Aorta (tissue), 5 donors: ENCODE measurements around the gene PLEKHA7. TPM values are rescaled to one million over a fixed set of nuclear protein-coding genes. Genes with fewer than 3 reads are reported as not detected.

Experiments used
- ATAC-seq: fragments of 200-7000 bp; cut with Tn5 transposase; one replicate; pipeline ENCODE4 v1.9.1; 2022; ENCODE audit warnings: moderate library complexity; ENCODE audit not compliant: low FRiP score
- DNase-seq, 2 donors: peaks; one replicate each; pipeline ENCODE4 v3.0.0-alpha.2; 2020
- H3K27ac ChIP-seq, 2 donors: one replicate each; pipeline ENCODE4 v1.5.1; 2013; ENCODE audit warnings: low read length in 2 of 2, mild to moderate bottlenecking in 2 of 2, moderate library complexity in 2 of 2, control low read depth in 1 of 2, inconsistent platforms in 1 of 2, low read depth in 1 of 2
- H3K27me3 ChIP-seq, 2 donors: one replicate each; pipeline ENCODE4 v1.6.1; 2013; ENCODE audit warnings: control low read depth in 1 of 2, low read length in 1 of 2, mild to moderate bottlenecking in 1 of 2, moderate library complexity in 1 of 2; ENCODE audit not compliant: insufficient read depth in 2 of 2, control insufficient read depth in 1 of 2
- H3K36me3 ChIP-seq, 2 donors: one replicate each; pipeline ENCODE4 v1.6.1; 2013; ENCODE audit warnings: control low read depth in 1 of 2, low read length in 1 of 2, mild to moderate bottlenecking in 1 of 2; ENCODE audit not compliant: insufficient read depth in 2 of 2, control insufficient read depth in 1 of 2
- H3K4me1 ChIP-seq, 2 donors: one replicate each; pipeline ENCODE4 v1.6.1; 2013; ENCODE audit warnings: low read length in 2 of 2, control low read depth in 1 of 2, mild to moderate bottlenecking in 1 of 2, moderate library complexity in 1 of 2; ENCODE audit not compliant: insufficient read depth in 2 of 2, control insufficient read depth in 1 of 2
- H3K4me3 ChIP-seq, 2 donors: one replicate each; pipeline ENCODE4 v1.5.1; 2013; ENCODE audit warnings: low read length in 2 of 2, control low read depth in 1 of 2, mild to moderate bottlenecking in 1 of 2
- H3K9me3 ChIP-seq: one replicate; pipeline ENCODE4 v1.6.1; 2013; ENCODE audit warnings: mild to moderate bottlenecking, low read length; ENCODE audit not compliant: control insufficient read depth
- WGBS, 2 donors: extraction: QIAGEN DNeasy Blood & Tissue Kit; methylation state at CpG; one replicate each; pipeline ENCODE4 v1.1.7; 2013; 5-methylcytosine and 5-hydroxymethylcytosine counted together
- intact Hi-C, 2 donors: fragments of 100-400 bp; cut with DNase I; formaldehyde crosslinking; loops; one replicate each; pipeline versions ENCODE4 v1.14.2 to v1.15.0; 2022
- polyA plus RNA-seq, 2 donors: library from polyadenylated mRNA; stranded (reverse); fragments of 200-250 nt; gene quantifications; one replicate each; pipeline ENCODE4 v1.2.3, GENCODE V29; 2013
- total RNA-seq, 2 donors: library from RNA; stranded (reverse); fragmentation: NEBNext Ultra II Directional; extraction: Animal tissue kit (Norgen Biotek cat#: 25700); gene quantifications; one replicate each; pipeline ENCODE4 v1.2.1, GENCODE V29; 2021
- donor health status: healthy with polysubstance abuse.
- donor health status: Bipolar disorder and iron deficiency.
- donor health status: DM: no; HTN: no; CAD: no.
- donor health status: DM: no; HTN: no; CAD: no.
- donor health status: DM: yes; HTN: yes; CAD: no.

The PLEKHA7 gene
- total and polyA plus RNA-seq, 4 donors = 5.9 to 17.1 (median 11.9) TPM

DNA sequence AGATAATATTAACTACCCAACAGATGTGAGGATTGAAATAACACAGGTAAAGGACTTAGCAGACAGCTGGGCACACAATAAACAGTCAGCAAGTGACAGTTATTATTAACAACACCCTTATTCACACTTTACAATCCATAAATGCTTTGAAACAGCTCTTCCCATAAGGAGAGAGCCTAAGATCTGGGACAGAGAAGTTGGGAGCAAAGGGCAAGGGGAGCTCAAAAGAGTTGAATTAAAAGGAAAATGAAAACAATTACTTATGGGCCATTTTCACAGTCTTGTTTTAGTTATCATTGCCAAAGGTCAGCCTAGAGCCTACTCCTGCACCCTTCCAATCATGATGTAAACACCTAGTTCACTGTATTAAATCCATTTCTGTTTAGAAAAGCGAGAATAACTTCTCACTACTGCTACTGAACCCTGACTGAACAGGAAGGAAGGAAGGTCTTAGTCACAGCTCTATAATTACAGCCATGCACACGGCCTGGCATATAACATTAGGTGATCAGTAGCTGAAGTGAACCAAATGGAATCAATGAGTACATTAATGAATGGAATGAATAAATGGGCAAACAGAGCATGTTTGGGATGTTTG, 111.3 kb downstream of the PLEKHA7 start:
- ATAC-seq (no peak), DNase-seq (no peak)
- Histone ChIP-seq H3K36me3 (no peaks in the 10 kb centered on the region), H3K27ac (no peak overlapping the region), H3K4me1 (no peaks in the 10 kb centered on the region), H3K27me3 (no peaks in the 10 kb centered on the region), H3K9me3 (no peaks in the 10 kb centered on the region), H3K4me3 (no peak overlapping the region)
- WGBS, 2 donors = 78 to 88% methylated on average over 2 of the region's 2 CpGs
- intact Hi-C loops = no loop called here

DNA sequence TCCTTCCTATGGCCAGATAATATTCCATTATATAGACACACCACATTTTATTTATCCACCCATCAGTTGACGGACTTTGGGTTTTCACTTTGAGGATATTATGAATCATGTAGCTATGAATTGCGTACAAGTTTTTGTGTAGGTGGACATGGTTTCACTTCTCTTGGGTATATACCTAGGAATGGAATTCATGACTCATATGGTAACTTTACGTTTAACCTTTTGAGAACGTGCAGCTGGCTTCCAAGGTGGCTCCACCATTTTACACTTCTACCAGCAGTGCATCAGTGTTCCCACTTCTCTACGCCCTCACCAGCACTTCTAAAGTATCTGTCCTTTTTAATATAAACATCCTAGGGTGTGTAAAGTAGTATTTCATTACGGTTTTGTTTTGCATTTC, 112.0 kb downstream of the PLEKHA7 start:
- H3K27ac ChIP-seq = no peak overlapping the region
- H3K9me3 ChIP-seq = no peaks in the 10 kb centered on the region
- H3K4me1 ChIP-seq = no peaks in the 10 kb centered on the region
- intact Hi-C loops = no loop called here
- 91 to 96% methylated on average over 6 of the region's 6 CpGs for WGBS, 2 donors
- ATAC-seq (no peak), DNase-seq (no peak)
- no peaks in the 10 kb centered on the region for H3K36me3 ChIP-seq
- H3K27me3 ChIP-seq = no peaks in the 10 kb centered on the region
- H3K4me3 ChIP-seq = no peak overlapping the region

DNA sequence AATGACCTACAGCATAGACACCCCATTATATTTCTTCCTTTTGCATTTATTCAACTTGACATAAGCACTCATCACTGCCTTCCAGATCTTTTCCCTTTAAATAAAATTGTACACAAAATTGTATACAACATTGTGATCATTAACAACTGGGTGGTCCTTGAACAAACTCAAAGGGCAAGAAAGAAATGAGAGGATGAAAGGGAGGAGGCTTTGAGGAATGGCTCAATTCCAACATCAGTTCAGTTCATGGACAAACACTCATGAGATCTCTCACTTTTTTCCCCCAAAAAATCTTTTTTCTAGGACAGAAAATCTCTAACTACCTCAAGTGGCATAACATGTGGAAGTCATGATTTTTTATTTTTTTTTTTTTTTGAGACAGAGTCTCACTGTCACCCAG, 113.7 kb downstream of the PLEKHA7 start:
- H3K4me1 ChIP-seq = no peaks in the 10 kb centered on the region
- intact Hi-C loops = no loop called here
- no peak for DNase-seq

DNA sequence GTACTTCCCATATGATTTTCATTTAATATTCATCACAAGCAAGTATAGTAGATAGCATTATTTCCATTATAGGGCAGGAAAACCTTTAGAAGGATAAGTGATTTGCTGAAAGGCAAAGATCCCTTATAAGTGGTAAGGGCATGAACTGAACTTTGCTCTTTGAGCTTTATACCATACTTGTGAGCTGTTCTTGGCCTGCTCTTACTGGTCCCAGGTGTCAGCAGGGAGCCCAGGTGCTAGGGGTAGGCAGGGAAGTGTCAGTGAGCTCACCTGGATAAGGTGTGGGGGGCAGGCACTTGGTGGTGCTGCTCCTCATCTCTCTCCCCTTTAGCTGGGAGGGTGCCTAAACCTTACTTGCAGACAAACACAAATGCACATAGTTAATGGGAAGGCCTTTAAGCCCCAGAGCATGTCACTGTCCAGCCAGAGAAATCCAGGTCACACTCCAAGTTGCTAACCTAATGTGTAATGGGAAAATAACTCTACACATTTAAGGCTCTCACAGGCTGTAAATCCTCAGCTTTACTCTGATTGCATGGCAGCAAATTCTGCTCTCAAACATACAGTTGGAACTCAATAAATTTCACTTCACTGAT, 114.4 kb downstream of the PLEKHA7 start:
- H3K27me3 ChIP-seq = no peaks in the 10 kb centered on the region
- ATAC-seq (no peak), DNase-seq (no peak)
- H3K36me3 ChIP-seq = no peaks in the 10 kb centered on the region
- intact Hi-C loops = loop anchor here in 1 of 2 donors (2.0 kb wide), 1 partner anchor 79 kb away; no protein-coding TSS in a partner anchor
- H3K9me3 ChIP-seq = no peaks in the 10 kb centered on the region
- no peaks in the 10 kb centered on the region for H3K4me1 ChIP-seq
- no peak overlapping the region for H3K27ac ChIP-seq
- H3K4me3 ChIP-seq = no peak overlapping the region

More for the DNA sequence above, 113.7 kb downstream of the PLEKHA7 start:
- Histone ChIP-seq H3K27ac (no peak overlapping the region), H3K4me3 (no peak overlapping the region), H3K36me3 (no peaks in the 10 kb centered on the region), H3K27me3 (no peaks in the 10 kb centered on the region), H3K9me3 (no peaks in the 10 kb centered on the region)
- ATAC-seq = no peak

DNA sequence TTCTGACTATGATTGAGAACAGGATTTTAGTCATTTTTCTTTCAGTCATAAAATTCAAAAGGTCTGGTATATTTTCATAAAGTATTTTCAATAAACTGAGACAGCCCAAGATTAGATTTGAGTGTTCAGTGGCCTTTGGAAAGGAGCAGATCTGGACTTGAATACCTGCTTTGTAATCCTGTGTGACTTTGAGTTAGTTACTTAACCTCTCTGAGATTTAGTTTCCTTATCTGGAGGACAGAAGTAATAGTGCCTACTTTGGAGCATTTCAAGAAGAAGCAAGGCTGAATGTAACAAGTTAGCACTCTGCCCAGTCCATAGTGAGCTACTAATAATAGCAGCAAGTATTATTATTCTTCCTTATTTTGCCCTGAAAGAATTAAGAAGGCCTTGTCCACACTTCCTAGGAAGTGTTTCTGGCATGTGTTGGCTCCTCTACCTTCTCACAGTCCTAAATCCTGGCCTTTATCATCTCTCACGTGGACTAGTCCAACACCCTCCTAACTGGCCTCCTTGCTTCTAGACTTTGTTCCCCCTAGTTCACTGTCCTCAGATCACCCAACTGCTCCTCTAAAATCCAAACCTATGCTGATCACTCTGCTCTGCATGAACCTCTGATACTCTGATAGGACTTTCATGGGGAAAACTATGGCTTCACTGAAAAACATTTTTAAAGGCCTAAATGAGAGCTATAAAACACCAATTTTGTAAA, 115.8 kb downstream of the PLEKHA7 start:
- H3K4me3 ChIP-seq = no peak overlapping the region
- no peak overlapping the region for H3K27ac ChIP-seq
- intact Hi-C loops = loop anchor here in 1 of 2 donors (2.0 kb wide), 1 partner anchor 80 kb away; no protein-coding TSS in a partner anchor
- no peak for DNase-seq
- no peaks in the 10 kb centered on the region for H3K9me3 ChIP-seq
- H3K36me3 ChIP-seq = no peaks in the 10 kb centered on the region
- H3K27me3 ChIP-seq = no peaks in the 10 kb centered on the region
- 63 to 66% methylated on average over 1 of the region's 1 CpG for WGBS, 2 donors
- ATAC-seq = no peak
- no peaks in the 10 kb centered on the region for H3K4me1 ChIP-seq

DNA sequence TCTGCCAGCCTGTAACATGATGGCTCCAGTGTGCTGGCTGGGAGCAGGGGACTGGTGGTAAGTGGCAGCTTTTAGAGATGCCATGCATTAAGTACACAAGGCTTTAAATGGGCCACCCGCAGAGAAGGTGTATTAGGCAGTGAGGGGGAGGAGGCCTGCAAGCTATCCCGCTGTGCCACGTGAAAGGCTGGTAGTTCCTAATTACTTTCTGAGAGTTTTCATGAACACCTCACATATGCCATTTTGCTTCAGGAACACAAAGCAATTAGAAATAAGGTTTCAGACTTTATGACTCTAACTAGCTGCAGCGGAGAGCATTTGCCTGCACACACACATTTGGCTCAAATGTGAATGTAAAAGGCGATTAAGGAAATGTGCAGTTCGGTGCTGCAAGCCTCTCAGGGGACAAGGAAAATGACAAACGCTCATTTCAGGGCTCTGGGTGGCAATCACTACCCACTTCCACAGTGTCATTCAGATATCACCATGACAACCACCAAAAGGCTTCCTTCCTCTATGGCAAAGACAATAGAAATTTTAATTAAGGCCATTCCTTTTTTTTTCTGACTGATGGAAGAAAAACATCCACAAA, 116.6 kb downstream of the PLEKHA7 start:
- no peak for ATAC-seq
- H3K27ac ChIP-seq = no peak overlapping the region

DNA sequence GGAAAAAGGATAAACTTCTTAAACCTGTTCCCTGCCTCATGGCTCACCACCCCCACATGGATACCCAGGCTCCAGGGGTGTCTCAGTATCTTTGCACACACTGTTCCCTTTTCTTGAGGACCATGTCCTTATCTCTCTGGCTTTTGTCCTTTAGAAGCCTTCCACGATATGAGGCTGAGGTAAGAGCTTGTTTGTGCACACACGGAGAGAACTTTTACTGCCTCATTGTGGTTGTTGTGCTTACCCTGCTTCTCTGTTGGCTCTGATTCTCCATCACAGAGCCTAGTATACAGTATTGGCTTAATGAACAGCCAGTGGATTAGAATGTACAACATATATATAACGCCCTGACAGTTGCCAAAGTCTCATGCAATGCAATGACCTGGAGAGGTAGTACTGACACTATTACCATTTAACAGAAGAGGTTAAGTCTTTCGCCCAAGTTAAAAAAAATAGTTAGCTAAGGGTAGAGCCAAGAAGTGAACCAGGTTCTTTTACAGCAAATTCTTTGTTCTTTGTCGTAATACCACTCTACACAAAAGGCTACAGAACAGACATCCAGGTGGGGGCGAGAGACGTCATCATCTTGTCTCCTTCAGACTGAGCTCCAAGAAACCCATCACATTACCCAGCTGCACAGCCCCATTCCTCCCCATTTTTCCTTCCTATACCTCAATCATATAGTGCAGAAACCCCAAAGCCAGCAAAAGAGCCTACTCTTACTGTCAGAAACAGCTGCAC, 117.3 kb downstream of the PLEKHA7 start:
- ATAC-seq (no peak), DNase-seq (no peak)
- intact Hi-C loops = no loop called here
- no peaks in the 10 kb centered on the region for H3K27me3 ChIP-seq
- no peak overlapping the region for H3K27ac ChIP-seq
- H3K9me3 ChIP-seq = no peaks in the 10 kb centered on the region
- no peaks in the 10 kb centered on the region for H3K4me1 ChIP-seq
- H3K36me3 ChIP-seq = no peaks in the 10 kb centered on the region
- 69 to 85% methylated on average over 7 of the region's 7 CpGs for WGBS, 2 donors
- H3K4me3 ChIP-seq = no peak overlapping the region

More for the DNA sequence above, 116.6 kb downstream of the PLEKHA7 start:
- Histone ChIP-seq H3K27me3 (no peaks in the 10 kb centered on the region), H3K4me1 (no peaks in the 10 kb centered on the region), H3K4me3 (no peak overlapping the region), H3K36me3 (no peaks in the 10 kb centered on the region), H3K9me3 (no peaks in the 10 kb centered on the region)
- WGBS, 2 donors = 33 to 39% methylated on average over 7 of the region's 7 CpGs
- DNase-seq = no peak
- intact Hi-C loops = loop anchor here in 1 of 2 donors (2.0 kb wide), 1 partner anchor 81 kb away; no protein-coding TSS in a partner anchor

DNA sequence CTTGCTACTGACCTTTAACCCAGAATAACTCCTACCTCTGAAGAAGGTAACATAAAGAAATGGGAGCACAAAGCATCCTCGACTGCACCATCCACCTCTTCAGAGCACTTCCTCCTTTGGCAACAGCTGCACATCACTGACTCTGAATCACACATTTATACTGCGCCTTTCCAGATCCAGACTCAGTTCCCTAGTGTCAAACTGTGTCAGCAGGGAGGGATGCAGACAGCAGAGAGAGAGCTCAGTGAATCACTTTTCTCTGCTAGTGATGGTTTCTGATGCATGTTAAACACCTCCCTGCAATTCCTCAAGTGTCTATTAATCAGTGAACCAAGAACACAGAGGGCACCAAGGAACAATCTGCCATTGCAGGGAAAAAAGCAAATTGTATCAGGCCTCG, 118.9 kb downstream of the PLEKHA7 start:
- DNase-seq = no peak
- Histone ChIP-seq H3K4me3 (no peak overlapping the region), H3K27me3 (no peaks in the 10 kb centered on the region), H3K4me1 (no peaks in the 10 kb centered on the region), H3K36me3 (no peaks in the 10 kb centered on the region), H3K27ac (no peak overlapping the region), H3K9me3 (no peaks in the 10 kb centered on the region)
- intact Hi-C loops = no loop called here
- no peak for ATAC-seq
- WGBS, 2 donors = 91 to 92% methylated on average over 3 of the region's 3 CpGs
